Measurements from ENCODE around the gene EYA3.

Gene EYA3

DNA sequence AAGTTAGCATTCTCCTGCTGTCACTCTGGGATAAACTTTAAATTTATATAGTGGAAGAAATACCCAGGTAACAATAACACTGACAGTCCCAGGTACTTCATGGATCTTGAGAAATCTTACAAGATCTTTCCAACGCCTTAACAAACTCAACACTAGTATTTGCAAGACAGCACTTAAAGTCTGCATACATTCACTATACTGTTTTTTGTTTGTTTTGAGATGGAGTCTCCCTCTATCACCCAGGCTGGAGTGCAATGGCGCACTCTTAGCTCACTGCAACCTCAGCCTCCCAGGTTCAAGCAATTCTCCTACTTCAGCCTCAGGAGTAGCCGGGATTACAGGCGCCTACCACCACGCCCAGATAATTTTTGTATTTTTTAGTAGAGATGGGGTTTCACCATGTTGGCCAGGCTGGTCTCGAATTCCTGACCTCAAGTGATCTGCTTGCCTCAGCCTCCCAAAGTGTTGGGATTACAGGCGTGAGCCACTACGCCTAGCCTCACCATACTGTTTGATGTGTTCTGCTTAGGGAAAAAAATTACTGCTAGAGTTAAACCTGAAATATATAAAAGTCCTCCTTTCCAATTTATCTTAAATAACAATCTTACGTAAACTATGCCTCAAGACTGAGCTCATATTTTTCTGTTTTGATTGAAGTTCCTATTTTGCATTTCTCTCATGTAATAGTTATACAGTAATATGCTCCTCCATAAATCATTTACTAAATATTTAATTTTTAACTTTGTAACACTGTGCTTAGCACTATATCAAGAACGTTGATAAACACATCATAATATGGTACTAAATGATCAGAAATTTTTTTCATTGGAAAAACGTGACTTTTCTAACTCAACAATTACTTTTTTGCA, 17.5 kb downstream of the EYA3 start:
- DNase-seq = no peak

DNA sequence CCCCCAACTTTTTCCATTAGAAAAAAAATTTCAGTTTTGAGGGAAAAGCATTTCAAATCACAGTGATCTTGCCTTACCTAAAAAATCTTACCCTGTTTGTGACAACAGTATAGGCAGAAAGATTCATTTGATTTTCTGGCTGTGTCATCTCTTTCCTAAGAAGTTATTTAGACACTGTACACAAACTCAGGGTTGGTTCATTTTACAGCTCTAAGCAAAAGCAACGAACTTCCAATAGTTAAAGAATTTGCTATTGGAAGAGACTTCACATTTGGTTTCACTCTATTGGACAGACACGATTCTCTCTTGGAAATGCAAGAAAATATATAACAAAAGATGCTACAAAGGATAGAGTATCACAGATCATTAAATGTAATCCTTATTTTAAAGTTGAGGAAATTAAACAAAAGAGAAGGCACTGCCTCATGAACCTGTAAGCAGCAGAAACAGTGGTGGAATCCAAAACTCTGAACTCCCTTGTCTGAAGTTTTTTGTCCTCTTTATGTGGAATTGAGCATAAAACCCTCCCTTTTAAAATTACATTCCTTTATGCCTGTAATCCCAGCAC, 20.8 kb downstream of the EYA3 start:
- DNase-seq = no peak

DNA sequence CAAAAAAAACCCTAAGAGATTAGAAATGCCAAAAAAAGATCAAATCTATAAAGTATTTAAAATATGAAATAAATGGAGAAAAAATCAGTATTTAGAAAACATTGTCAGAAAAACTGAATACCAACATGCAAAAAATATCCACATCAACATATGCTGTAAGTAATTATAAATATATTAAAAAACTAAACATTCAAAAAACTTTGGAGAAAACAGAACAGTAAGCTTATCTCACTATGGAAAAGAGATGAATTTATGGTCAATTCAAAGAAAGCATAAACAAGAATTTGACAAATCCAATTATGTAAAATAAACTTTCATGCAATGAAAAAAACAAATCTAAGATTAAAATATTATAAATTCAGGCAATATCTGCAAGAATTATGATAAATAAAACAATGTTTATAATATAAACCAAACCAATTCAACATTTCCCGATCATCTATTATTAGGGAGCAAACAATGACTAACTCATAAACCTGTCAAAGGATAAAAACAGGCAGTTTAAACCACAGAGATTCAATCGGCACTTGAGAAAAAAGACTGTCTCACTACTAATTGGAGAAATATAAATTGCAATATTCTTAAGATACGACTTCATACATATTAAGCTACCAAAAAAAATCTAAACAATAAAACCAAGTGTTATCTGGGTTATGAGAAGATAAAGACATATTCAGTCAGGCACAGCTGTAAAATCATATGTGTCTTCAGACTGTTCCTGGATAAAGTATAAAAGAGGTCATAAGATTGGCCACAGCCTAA, 21.8 kb downstream of the EYA3 start:
- no peak for DNase-seq

DNA sequence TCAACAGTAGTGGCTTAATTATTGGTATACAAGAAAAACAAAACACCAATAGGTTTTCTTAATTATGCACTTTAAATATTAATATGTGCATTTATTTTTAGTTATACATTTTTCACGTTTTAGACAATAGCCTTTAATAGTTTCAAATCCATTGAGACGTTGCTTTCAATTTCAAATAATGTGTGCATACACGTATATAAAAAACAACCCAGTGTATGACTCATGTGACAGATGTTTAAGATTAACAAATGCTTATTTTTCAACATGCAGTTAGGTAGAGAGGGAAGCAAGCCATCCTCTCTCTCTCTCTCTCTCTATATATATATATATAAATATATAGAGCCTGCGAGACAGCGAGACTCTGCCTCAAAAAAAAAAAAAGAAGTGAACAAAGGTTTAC, 24.3 kb downstream of the EYA3 start:
- DNase-seq = no peak

DNA sequence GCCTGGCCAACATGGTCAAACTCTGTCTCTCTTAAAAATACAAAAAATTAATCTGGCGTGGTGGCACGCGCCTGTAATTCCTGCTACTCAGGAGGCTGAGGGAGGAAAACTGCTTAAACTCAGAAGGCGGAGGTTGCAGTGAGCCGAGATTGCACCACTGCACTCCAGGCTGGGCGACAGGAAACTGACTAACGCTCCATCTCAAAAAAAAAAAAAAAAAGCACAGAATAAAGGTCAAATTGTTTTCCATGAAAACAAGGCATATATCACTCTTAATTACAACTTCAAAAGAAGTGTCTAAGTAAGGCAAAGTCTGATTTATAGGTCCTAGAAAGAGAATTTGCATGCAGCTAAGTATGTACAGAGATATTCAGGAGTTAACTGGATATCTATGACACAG, 25.6 kb downstream of the EYA3 start:
- peak in 1 of 2 experiments; percentile 24 for DNase-seq

DNA sequence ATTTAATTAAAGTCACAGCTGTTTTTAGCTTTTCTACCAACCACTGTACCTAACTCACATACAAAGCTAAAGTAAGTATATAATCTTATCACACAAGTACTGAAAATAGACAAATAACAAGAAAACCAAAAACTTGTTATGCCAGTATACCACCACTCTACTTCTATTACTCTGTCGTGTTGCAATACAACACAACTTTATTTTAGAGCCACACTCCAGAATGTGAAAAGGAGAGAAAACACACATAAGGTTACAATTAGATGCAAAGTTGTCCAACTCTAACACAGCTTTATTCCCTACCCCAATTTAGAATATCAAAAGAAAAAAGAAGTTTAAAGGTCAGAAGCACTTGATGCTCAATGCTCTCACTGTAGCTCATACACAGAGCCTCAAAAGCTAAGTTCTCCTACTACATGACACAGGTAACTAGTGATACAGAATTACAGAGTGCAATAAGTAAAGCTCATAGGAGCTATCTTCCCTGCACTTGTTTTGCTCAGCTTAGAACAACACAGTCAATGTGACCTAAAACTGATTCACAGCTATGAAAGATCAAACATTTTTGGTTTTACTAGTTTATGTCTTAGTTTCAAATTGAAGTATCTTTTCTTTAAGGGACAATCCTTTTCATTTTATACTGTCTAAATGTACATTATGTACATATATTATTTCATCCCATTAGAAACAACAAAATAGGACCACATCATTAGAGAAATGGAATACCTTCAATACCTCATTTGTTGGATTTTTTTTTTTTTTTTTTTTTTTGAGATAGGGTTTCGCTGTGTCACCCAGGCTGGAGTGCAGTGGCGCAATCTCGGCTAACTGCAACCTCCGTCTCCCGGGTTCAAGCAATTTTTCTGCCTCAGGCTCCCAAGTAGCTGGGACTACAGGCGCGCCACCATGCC, 29.2 kb downstream of the EYA3 start:
- peak; percentile 46 to 55 for DNase-seq

DNA sequence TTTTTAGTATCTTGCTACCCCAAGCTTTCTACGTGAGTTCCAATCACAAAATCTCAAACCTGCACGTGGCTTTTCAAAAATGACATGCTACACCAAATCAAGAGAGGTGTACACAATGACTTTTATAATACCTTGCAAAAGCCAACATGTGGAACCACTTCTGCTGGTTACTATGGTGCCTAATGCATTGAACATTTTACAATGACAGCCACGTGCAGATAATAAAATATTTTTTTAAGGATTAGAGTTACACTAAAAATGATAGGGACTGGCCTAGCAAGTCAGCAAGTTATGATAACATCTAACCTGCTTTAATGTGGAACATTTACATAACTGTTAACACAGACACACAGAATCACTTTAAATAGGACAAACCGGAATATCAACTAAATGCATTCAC, 30.2 kb downstream of the EYA3 start:
- peak; percentile 86 to 87 for DNase-seq

DNA sequence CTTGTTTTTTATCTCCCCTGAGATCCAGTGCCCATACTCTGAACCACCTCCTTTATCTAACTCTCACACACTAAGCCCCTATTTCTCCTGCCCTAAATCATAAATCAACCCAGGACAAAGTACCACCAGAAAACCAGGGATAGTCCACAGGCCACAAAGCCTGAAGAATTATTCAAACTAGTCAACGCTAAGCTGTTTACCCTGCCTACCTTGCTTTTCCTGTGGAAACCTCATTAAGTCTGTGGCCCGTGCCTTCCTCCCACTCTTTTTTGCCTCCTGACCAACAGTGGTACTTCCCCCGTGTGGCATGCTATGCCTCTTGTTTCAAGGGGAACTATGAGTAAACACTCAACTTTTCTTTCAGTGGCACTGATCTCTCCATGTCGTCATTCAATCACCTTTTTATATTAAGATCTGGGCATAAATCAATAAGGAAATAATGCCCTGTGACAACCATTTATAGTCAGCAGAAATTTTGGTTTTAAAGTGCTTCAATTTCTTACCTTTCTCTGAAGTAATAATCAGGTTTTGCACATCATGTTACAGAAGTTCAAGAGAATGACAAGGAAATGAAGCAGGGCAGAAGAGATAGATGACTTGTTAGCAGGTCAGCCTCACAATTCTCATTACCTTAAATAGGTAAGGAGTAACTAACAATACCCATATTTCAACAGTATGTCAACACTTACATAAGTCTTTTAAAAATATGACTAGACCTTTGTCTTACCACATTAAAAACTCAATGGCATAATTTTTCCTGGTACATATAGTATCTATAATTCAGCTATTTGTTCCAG, 32.1 kb downstream of the EYA3 start:
- peak; percentile 58 to 82 for DNase-seq

DNA sequence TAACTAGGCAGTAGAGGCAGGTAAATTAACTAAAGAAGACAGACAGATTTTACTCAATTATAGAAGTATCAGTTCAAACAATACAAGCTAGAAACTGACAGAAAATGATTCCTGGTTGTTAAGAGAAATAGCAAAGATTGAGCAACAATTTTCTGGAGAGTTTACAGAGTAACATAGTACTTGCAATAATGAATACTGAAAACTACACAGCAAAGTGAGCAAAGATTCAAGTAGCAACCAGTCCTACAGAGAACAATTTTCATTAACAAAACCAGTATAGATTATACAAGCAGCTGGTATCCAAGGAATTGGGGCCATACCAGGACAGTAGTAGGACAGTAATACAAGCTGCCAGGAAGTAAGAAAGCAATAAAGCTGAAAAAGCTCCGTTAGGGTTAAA, 37.6 kb downstream of the EYA3 start:
- DNase-seq = no peak

DNA sequence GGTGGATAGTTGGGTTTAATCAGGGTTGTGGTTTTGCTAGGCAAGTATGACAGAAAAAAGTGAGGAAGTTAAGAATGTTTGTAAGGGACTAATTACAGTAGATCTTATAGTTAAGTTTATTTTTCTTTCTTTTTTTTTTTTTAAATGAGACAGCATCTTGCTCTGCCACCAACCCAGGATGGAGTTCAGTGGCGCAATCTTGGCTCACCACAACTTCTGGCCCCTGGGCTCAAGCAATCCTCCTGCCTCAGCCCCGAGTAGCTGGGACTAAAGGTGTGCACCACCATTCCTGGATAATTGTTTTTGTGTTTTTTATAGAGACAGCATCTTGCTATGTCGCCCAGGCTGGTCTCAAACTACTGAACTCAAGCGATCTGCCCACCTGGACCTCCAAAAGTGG, 41.7 kb downstream of the EYA3 start:
- no peak for DNase-seq

DNA sequence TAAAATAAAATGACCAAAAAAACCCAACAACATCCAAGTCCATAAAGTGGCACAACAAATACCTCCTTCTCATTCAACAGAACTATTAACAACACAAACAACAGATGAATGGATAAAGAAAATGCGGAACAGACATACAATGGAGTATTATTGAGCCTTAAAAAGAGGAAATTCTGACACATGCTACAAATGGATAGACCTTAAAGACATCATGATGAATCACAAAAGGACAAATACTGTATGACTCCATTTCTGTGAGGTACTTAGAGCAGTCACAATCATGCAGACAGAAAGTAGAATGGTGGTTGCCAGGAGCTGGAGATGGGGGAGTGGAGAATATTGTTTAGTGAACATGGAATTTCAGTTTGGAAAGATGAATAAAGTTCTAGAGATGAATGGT, 42.6 kb downstream of the EYA3 start:
- no peak for DNase-seq

DNA sequence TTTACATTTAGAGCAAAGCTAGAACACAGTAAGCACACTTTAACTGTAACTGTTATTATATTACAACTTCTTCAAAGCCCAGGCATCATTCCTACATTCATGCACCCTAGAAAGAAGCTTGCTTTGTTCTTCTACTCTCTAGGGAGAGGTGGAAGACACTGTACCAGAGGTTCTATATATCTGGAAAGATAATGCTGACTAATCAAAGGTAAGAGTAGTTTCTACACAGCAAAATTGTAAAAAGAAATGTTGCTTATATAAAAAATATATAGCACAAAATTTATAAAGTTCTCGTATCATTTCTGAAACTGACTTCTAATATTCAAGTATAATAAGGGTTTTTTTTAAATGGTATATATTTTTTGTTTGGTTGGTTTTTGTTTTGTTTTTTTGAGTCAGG, 44.0 kb downstream of the EYA3 start:
- DNase-seq = no peak

DNA sequence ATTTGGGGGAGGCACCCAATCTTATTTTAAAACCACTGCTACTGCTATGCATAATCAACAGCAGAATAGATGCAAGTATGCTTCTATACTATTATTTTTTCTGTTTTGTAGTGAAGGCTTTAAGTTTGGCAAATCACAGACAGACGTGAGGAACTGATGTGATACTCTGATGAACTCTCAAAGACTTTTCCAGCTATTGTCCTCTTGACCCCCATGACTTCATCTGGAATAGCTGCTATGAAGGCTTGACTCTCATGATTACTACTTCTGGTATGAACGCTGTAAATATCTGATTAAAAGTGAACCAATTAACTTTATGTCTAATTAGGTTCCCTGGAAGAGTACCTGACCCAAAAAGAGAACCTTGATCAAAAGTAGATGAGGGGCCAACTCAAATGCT, 49.1 kb downstream of the EYA3 start:
- no peak for DNase-seq

DNA sequence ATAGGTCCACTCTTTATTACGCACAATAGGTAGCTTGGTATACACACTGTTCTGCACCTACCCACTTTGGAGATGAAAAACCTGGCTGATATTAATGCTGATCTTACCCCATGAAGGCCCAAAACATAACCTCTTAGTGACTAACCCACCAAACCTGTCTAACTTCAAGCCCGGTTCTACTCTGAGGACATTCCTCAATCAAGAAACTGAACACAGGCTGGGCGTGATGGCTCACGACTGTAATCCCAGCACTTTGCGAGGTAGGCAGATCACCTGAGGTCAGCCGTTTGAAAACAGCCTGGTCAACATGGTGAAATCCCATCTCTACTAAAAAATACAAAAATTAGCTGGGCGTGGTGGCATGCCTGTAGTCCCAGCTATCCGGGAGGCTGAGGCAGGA, 50.5 kb downstream of the EYA3 start:
- no peak for DNase-seq

DNA sequence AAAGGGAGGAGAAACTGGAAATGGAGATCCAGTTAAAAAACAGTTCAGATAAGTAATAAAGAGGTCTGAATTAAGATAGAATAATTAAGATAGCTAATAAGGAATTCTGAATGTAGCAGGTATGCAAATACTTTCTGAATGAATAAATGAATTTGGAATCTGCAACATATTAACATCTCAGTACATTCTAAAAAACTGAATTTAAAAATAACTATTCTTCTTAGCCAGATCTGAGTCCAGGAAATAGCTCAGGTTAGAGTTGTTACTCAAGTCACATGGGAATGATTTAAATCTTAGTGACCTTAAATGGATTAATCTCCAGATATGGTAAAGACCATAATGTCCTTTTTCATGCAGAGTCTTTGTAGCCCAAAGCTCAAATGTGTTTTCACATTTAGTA, 51.2 kb downstream of the EYA3 start:
- DNase-seq = no peak

DNA sequence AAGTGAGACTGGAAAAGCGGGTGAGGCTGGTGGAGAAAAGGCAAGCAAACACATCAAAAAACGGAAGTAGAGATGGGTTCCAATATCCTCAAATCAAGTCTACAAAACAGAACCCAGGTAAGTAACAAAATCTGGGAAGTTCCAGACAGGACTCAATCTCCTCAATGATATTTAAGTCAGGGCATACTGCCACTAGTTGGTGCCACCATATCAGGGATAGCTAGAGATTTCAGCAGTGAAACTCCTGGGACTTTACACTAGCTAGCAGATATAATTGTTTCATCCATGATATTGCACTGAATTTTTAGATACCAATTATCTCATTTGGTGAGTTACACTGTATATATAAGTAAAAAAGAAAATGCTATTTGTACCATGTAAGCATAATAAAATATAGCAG, 52.0 kb downstream of the EYA3 start:
- DNase-seq = peak in 1 of 2 experiments; percentile 6

DNA sequence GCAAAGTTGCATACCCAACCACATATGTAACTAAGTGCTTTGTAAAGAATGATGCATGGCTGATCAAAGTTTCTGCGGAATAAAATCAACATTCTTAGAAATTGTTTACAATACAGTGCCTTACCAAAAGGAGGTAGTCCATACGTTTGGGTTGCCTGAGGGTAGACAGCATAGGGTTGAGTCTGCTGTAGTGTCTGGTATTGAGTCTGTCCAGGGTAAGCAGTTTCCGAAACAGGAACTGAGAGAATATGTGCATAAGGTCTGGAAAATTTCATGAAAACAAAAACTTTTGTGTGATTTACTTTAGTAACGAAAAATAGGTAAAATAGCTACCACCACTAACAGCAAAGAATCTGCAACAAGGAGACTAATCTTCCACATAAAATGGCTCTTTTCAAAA, 53.0 kb downstream of the EYA3 start:
- no peak for DNase-seq

DNA sequence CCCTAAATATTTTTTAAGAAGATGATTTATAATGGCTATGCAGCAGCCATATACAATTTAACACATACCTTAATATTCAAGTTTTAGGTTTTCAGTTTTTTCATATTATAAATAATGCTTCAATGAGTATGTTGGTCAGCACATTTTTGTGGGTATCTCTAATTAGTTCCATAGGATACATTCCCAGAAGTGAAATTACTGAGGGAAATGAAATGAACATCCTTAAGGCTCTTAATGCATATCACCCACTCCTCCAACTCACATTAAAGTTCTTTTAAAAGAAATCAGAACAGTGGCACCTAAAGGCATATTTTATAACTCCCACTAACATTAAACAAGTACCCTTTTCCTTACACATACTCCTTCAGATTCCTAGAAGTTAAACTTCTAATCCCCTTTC, 56.1 kb downstream of the EYA3 start:
- no peak for DNase-seq

DNA sequence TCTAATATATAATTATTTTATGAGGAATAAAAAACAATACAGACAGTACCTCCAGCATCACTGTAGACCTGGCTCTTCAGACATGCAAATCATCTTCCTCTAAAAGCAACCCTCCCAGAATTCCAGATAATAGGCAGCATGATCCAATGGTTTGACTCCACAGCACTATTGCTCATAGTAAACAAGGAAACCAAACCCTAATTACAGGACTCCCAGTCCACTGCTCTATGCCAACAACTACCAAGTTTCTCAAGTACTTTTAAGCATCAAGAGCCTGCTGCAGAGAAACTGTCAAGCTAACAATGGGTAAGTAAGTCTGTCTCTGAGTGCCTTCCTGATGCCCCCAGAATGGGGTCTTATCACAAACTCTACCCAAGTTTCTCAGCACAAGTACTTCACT, 57.2 kb downstream of the EYA3 start:
- peak in 1 of 2 experiments; percentile 28 for DNase-seq

DNA sequence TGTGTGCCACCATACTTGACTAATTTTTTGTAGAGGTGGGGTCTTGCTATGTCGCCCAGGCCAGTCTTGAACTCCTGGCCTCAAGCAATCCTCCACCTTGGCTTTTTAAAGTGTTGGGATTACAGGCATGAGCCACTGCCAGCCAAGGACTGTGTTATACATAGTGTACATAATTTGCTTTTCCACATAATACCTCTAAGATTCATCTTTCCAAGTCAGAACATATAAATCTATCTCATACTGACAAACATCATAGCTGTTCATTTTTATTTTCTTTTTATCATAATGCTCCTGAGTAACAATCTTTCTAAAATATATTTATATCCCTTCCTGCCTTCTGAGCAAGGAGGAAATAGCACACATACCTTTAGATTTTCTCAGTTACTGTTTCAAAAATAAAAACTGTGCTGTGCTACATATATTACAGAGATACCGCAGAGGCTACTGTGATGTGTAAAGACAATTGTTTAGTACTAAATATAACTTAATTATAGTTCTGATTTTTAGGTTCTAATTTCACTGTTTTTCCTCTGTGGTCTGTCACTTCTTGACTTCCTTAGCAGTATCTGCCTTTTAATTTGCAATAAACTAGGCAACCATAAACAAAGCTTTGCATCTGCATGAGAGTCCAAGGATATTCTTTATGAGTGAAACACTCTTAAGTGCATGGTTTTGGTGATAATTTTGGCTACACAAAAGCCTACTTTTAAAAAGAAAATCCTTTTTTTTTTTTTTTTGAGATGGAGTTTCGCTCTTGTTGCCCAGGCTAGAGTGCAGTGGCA, 59.3 kb downstream of the EYA3 start:
- DNase-seq = no peak

DNA sequence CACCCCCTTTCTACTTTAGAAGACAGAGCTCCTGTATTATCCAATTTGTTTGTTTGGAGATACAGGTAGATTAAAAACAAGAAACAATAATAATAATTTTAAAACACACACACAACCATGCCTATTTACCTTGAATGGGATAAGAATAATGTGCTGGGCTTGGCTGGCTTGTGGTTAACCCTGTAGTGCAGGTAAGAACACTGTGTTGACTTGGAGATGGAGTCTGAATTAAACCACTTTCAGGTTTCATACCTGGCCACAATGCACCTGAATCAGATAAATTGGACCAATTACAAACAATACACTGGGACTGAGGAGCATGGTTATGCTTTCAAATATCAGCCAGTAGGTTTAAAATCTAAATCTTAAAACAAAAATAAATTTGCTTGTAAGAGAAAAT, 60.8 kb downstream of the EYA3 start:
- DNase-seq = no peak

Data from NCI-H526 (cell line).